Measurements from ENCODE around the gene EGFR. TPM values are rescaled to one million over a fixed set of nuclear protein-coding genes. Genes with fewer than 3 reads are reported as not detected.

Gene EGFR
- total RNA-seq, 1 donor from 2014 or later = 78.3 TPM

DNA sequence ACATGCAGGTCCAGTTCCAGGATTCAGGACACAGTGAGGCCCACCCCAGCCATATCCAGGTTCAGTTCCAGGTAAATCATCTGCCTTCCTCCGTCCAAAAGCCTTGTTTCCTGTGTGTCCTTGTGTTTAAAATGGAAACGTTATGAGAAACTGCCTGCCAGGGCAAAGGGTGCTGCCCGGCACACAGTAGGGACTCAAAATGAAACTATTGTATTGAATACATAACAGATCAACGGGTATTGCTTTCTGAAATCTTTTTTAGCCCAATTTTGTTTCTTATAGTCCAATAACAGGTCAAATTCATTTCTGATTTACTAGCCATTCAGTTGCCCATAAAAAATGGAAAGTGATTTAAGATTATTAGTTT lies 115.5 kb downstream of the EGFR start:
- Histone ChIP-seq H3K4me1 (peaks cover 43% of the 10 kb centered on the region), H3K36me3 (no peaks in the 10 kb centered on the region), H3K4me3 (no peak overlapping the region), H3K9me3 (no peaks in the 10 kb centered on the region), H3K27me3 (no peaks in the 10 kb centered on the region), H3K27ac (peak overlapping the region; percentile 69)
- intact Hi-C loops (cut with DNase I) = no loop called here
- ATAC-seq (no peak), DNase-seq (no peak)
- TF ChIP-seq CTCF (IDR thresholded peaks at IDR 0.05) = no peak

DNA sequence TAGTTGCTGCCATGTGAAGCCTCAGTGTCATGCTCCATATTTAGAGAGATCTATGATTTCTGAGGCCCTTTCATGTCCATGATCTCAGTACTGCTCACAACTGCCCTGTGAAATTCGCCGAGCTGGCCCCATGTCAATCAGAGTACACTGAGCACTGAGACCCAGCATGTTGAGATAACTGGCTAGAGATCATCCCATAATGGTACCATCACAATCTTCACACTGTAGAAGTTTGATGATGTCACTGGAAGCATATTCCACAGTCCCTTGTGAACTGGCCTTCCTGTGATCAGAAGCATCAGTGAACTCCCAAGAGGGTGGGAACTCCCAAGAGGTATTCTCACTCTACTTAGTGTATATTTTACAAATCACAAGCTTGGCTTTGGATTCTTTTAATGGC lies 116.0 kb downstream of the EGFR start:
- peaks cover 38% of the 10 kb centered on the region for H3K4me1 ChIP-seq

GRCh38 chr7:55135462-55135861 lies 116.6 kb downstream of the EGFR start:
- H3K27me3 ChIP-seq = no peaks in the 10 kb centered on the region
- no peak for DNase-seq
- H3K36me3 ChIP-seq = no peaks in the 10 kb centered on the region
- no peak overlapping the region for H3K4me3 ChIP-seq
- no peaks in the 10 kb centered on the region for H3K9me3 ChIP-seq
- no peak overlapping the region for H3K27ac ChIP-seq
- peaks cover 33% of the 10 kb centered on the region for H3K4me1 ChIP-seq
- intact Hi-C loops (cut with DNase I) = no loop called here
- no peak for ATAC-seq
- no peak for TF ChIP-seq CTCF (IDR thresholded peaks at IDR 0.05)

More for the DNA sequence above, 116.0 kb downstream of the EGFR start:
- ATAC-seq (no peak), DNase-seq (no peak)
- intact Hi-C loops (cut with DNase I) = no loop called here
- H3K27ac ChIP-seq = no peak overlapping the region
- H3K4me3 ChIP-seq = no peak overlapping the region
- no peaks in the 10 kb centered on the region for H3K9me3 ChIP-seq
- H3K36me3 ChIP-seq = no peaks in the 10 kb centered on the region
- no peaks in the 10 kb centered on the region for H3K27me3 ChIP-seq
- TF ChIP-seq CTCF (IDR thresholded peaks at IDR 0.05) = no peak

GRCh38 chr7:55138663-55139062 lies 119.8 kb downstream of the EGFR start:
- Histone ChIP-seq H3K36me3 (peaks cover 5% of the 10 kb centered on the region), H3K9me3 (no peaks in the 10 kb centered on the region), H3K27ac (no peak overlapping the region), H3K4me1 (peaks cover 7% of the 10 kb centered on the region), H3K4me3 (no peak overlapping the region), H3K27me3 (no peaks in the 10 kb centered on the region)
- no peak for TF ChIP-seq CTCF (IDR thresholded peaks at IDR 0.05)
- no peak for DNase-seq
- ATAC-seq = no peak
- intact Hi-C loops (cut with DNase I) = no loop called here

- Histone ChIP-seq H3K9me3 (no peaks in the 10 kb centered on the region), H3K27me3 (no peaks in the 10 kb centered on the region), H3K4me1 (no peaks in the 10 kb centered on the region), H3K4me3 (no peak overlapping the region), H3K36me3 (peaks cover 10% of the 10 kb centered on the region), H3K27ac (no peak overlapping the region)
- intact Hi-C loops (cut with DNase I) = no loop called here
- ATAC-seq (peak; percentile 55), DNase-seq (no peak)
- TF ChIP-seq CTCF (IDR thresholded peaks at IDR 0.05) = no peak
Measured at GRCh38 chr7:55140221-55140940, 121.6 kb downstream of the EGFR start.

GRCh38 chr7:55140941-55141278 lies 122.1 kb downstream of the EGFR start:
- H3K4me3 ChIP-seq = no peak overlapping the region
- no peaks in the 10 kb centered on the region for H3K4me1 ChIP-seq
- H3K9me3 ChIP-seq = no peaks in the 10 kb centered on the region
- no peaks in the 10 kb centered on the region for H3K27me3 ChIP-seq
- DNase-seq = no peak
- H3K27ac ChIP-seq = no peak overlapping the region
- intact Hi-C loops (cut with DNase I) = no loop called here
- TF ChIP-seq CTCF (IDR thresholded peaks at IDR 0.05) = no peak
- ATAC-seq = no peak
- peaks cover 10% of the 10 kb centered on the region for H3K36me3 ChIP-seq
